Small intestine (tissue), 7 donors: ENCODE results near the gene GNAI3. TPM values are rescaled to one million over a fixed set of nuclear protein-coding genes. Genes with fewer than 3 reads are reported as not detected.

Source experiments
- DNase-seq, 2 donors: peaks; one replicate each; pipeline versions ENCODE4 v3.0.0 to v3.0.0-alpha.2; 2013
- FAIRE-seq: peaks from 2 replicates; lab custom pipeline; 2012; peaks lifted over from hg19 to GRCh38; lab: Jason Lieb, UNC
- H3K27ac ChIP-seq, 3 donors: one replicate each; pipeline ENCODE4 v1.5.1; 2013; ENCODE audit warnings: low read length in 2 of 3, mild to moderate bottlenecking in 2 of 3, control low read depth in 1 of 3, inconsistent platforms in 1 of 3, low read depth in 1 of 3, moderate library complexity in 1 of 3
- H3K27me3 ChIP-seq, 3 donors: one replicate each; pipeline ENCODE4 v1.6.1; 2013; ENCODE audit warnings: low read length in 3 of 3, inconsistent platforms in 1 of 3; ENCODE audit not compliant: control insufficient read depth in 3 of 3, insufficient read depth in 3 of 3
- H3K36me3 ChIP-seq, 3 donors: one replicate each; pipeline ENCODE4 v1.6.1; 2013; ENCODE audit warnings: low read length in 3 of 3, inconsistent platforms in 1 of 3, low read depth in 1 of 3, mild to moderate bottlenecking in 1 of 3, moderate library complexity in 1 of 3; ENCODE audit not compliant: control insufficient read depth in 3 of 3, insufficient read depth in 2 of 3
- H3K4me1 ChIP-seq, 3 donors: one replicate each; pipeline ENCODE4 v1.6.1; 2013; ENCODE audit warnings: low read length in 2 of 3, inconsistent platforms in 1 of 3, low read depth in 1 of 3, mild to moderate bottlenecking in 1 of 3, moderate library complexity in 1 of 3; ENCODE audit not compliant: control insufficient read depth in 3 of 3, insufficient read depth in 2 of 3
- H3K4me3 ChIP-seq, 3 donors: one replicate each; pipeline ENCODE4 v1.5.1; 2013; ENCODE audit warnings: low read length in 3 of 3, control low read depth in 1 of 3, inconsistent platforms in 1 of 3, low read depth in 1 of 3, mild to moderate bottlenecking in 1 of 3, moderate library complexity in 1 of 3
- H3K9me3 ChIP-seq, 2 donors: one replicate each; pipeline ENCODE4 v1.6.1; 2013; ENCODE audit warnings: low read depth in 1 of 2, low read length in 1 of 2; ENCODE audit not compliant: control insufficient read depth in 2 of 2, insufficient read depth in 1 of 2
- WGBS, 3 donors: extraction: QIAGEN DNeasy Blood & Tissue Kit; methylation state at CpG; one replicate each; pipeline ENCODE4 v1.1.7; 2013; 5-methylcytosine and 5-hydroxymethylcytosine counted together
- polyA plus RNA-seq, 4 donors: library from polyadenylated mRNA; stranded (reverse) in 3 of 4; unstranded in 1 of 4; fragments of 200-250 nt in 3 of 4; fragments of 120-200 nt in 1 of 4; gene quantifications; one replicate each; pipeline versions ENCODE4 v1.2.1 to v1.2.3, GENCODE V29; 2013
- donor health status: healthy with polysubstance abuse.
- donor health status: control.
- donor health status: control.
- donor health status: Bipolar disorder and iron deficiency.
- donor health status: healthy.

GNAI3 gene
- polyA plus RNA-seq, 4 donors, result 3.0 to 7.4 (median 4.1) TPM

DNA sequence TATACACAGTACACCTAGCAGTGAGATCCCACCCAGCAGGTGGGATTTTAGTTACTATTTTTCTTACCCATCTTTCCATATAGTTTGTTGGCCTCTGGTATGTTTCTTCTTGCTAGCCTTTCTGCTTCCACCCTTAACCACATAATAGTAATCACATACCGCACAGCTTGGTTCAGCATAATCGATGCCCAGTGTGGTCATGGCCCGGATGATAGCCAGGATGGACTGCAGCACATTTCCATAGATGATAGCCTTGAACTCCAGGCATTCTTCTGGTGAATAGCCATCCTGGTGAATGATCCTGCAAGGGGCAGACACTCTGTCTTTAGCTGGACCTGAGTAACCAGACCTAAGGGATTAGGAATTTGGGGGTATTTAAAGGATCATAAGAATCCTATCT, 61.5 kb downstream of the GNAI3 start:
- Histone ChIP-seq H3K4me1 (peaks cover 0 to 5% (median 0%) of the 10 kb centered on the region in 3 donors), H3K36me3 (no peaks in the 10 kb centered on the region), H3K27me3 (no peaks in the 10 kb centered on the region), H3K27ac (no peak overlapping the region), H3K4me3 (no peak overlapping the region), H3K9me3 (no peaks in the 10 kb centered on the region)
- DNase-seq (no peak), FAIRE-seq (no peak)
- WGBS, 3 donors, result 94 to 97% (median 96%) methylated on average over 3 of the region's 3 CpGs

DNA sequence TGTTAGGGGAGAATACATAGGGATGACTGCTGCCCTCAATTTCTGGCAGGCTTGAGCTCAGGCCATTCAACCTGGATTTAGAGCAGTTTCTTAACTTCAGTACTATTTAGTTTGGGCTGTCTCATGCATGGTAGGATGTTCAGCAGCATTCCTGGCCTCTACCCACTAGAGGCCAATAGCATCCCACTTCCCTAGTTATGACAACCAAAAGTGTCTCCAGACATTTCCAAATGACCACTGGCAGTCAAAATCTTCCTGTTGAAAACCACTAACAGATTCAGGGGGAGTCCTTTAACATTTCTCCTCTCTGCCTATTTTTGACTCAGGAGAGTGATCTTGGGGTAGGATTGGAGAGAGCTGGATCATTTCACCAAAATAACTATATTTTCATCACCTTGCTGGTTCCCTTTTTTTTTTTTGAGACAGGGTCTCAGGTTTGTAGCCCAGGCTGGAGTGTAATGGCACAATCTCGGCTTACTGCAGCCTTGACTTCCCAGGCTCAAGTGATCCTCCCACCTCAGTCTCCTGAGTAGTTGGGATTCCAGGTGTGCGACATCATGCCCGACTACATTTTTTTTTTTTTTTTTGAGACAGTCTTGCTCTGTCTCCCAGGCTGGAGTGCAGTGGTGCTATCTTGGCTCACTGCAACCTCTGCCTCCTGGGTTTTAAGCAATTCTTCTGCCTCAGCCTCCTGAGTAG, 62.3 kb downstream of the GNAI3 start:
- Histone ChIP-seq H3K36me3 (no peaks in the 10 kb centered on the region), H3K4me3 (no peak overlapping the region), H3K9me3 (no peaks in the 10 kb centered on the region), H3K27me3 (no peaks in the 10 kb centered on the region), H3K27ac (no peak overlapping the region), H3K4me1 (peaks cover 0 to 5% (median 0%) of the 10 kb centered on the region in 3 donors)
- FAIRE-seq (no peak), DNase-seq (no peak)
- WGBS, 3 donors, result 69 to 77% (median 74%) methylated on average over 3 of the region's 3 CpGs

DNA sequence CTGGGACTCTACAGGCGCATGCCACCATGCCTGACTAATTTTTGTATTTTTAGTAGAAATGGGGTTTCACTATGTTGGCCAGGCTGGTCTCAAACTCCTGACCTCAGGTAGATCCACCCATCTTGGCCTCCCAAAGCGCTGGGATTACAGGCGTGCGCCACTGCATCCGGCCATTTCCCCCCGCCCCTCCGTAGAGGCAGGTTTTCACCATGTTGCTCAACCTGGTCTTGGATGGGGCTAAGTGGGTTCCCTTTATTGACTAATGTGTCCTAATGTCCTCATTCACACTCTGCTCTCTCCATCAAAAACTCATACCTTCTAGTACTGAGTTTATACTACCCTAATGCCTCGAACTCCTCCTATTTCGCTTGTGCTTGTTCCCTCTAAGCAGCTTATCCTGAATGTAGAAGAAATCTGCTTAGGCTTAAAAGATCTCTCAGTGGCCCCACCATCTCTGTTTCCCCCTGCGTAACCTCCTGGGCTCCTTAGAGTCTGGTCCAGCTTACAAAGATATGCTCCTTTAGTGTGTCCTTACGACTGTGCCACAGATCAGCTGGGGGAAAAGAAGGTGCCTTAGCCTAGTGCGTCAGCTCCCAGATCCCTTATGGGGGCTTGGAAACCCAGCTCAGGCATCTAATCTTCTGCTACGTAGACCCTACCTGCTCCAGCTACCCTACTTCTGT, 63.0 kb downstream of the GNAI3 start:
- WGBS, 3 donors, result 92 to 96% (median 96%) methylated on average over 13 of the region's 13 CpGs
- DNase-seq, result no peak
- no peaks in the 10 kb centered on the region for H3K27me3 ChIP-seq
- H3K36me3 ChIP-seq, result no peaks in the 10 kb centered on the region
- H3K4me1 ChIP-seq, result peaks cover 0 to 5% (median 0%) of the 10 kb centered on the region in 3 donors
- no peak overlapping the region for H3K27ac ChIP-seq
- H3K9me3 ChIP-seq, result no peaks in the 10 kb centered on the region
- no peak for FAIRE-seq
- no peak overlapping the region for H3K4me3 ChIP-seq

- Histone ChIP-seq H3K4me3 (no peak overlapping the region), H3K36me3 (no peaks in the 10 kb centered on the region), H3K9me3 (no peaks in the 10 kb centered on the region), H3K27ac (no peak overlapping the region), H3K4me1 (peaks cover 0 to 12% (median 9%) of the 10 kb centered on the region in 3 donors), H3K27me3 (no peaks in the 10 kb centered on the region)
- FAIRE-seq, result no peak
- DNase-seq, result peak in 1 of 2 donors; percentile 51
- WGBS, 3 donors, result 23 to 55% (median 44%) methylated on average over 7 of the region's 7 CpGs
Measured at GRCh38 chr1:109613361-109614147, 65.1 kb downstream of the GNAI3 start.

- H3K27me3 ChIP-seq, result no peaks in the 10 kb centered on the region
- peak in 1 of 2 donors; percentile 16 for DNase-seq
- H3K9me3 ChIP-seq, result no peaks in the 10 kb centered on the region
- peak overlapping the region in 2 of 3 donors; percentile 17 to 75 for H3K27ac ChIP-seq
- H3K36me3 ChIP-seq, result no peaks in the 10 kb centered on the region
- no peak overlapping the region for H3K4me3 ChIP-seq
- 43 to 47% (median 46%) methylated on average over 3 of the region's 3 CpGs for WGBS, 3 donors
- FAIRE-seq, result no peak
- peaks cover 0 to 15% (median 12%) of the 10 kb centered on the region in 3 donors for H3K4me1 ChIP-seq
Measured at GRCh38 chr1:109615879-109616278, 67.5 kb downstream of the GNAI3 start.

- FAIRE-seq, result no peak
- 74 to 83% (median 75%) methylated on average over 3 of the region's 3 CpGs for WGBS, 3 donors
- H3K27ac ChIP-seq, result peak overlapping the region in 2 of 3 donors; percentile 17 to 75
- H3K4me1 ChIP-seq, result peaks cover 0 to 16% (median 12%) of the 10 kb centered on the region in 3 donors
- H3K9me3 ChIP-seq, result no peaks in the 10 kb centered on the region
- H3K27me3 ChIP-seq, result no peaks in the 10 kb centered on the region
- H3K4me3 ChIP-seq, result no peak overlapping the region
- H3K36me3 ChIP-seq, result peaks cover 0 to 2% (median 0%) of the 10 kb centered on the region in 3 donors
- no peak for DNase-seq
Measured at GRCh38 chr1:109616391-109616790, 68.0 kb downstream of the GNAI3 start.

- Histone ChIP-seq H3K27me3 (no peaks in the 10 kb centered on the region), H3K4me3 (no peak overlapping the region), H3K4me1 (peaks cover 2 to 25% (median 14%) of the 10 kb centered on the region in 3 donors), H3K27ac (peak overlapping the region in 2 of 3 donors; percentile 0 to 75), H3K36me3 (peaks cover 0 to 12% (median 0%) of the 10 kb centered on the region in 3 donors), H3K9me3 (no peaks in the 10 kb centered on the region)
- peak; percentile 54 to 68 for DNase-seq
- no peak for FAIRE-seq
- WGBS, 3 donors, result 34 to 49% (median 41%) methylated on average over 3 of the region's 3 CpGs
Measured at GRCh38 chr1:109617291-109617801, 68.9 kb downstream of the GNAI3 start.
